Naive thymus-derived CD8-positive, alpha-beta T cell (primary cell): ENCODE measurements around the gene WASF3. TPM values are rescaled to one million over a fixed set of nuclear protein-coding genes. Genes with fewer than 3 reads are reported as not detected.

Experiments used
- ATAC-seq, 2 donors: fragments of 150-1000 bp; cut with Tn5 transposase in 1 of 2; sonication (Bioruptor Pico), chemical (Tn5 transposase) in 1 of 2; 1 replicate in 1 of 2; 2 replicates in 1 of 2; pipeline ENCODE4 v1.10.0; 2021; ENCODE audit warnings: mild to moderate bottlenecking in 2 of 2, moderate library complexity in 2 of 2
- POLR2A ChIA-PET: fragments of 350-600 bp; sonication (Branson Sonifier 250); formaldehyde crosslinking; loops from one replicate; lab custom pipeline; 2021; ENCODE audit warnings: antibody characterized with exemption; lab: Charles Lee
- DNase-seq, 10 donors: peaks; one replicate each; pipeline versions ENCODE4 v3.0.0 to v3.0.0-alpha.2; 2020 to 2022
- H3K27ac Mint-ChIP-seq, 10 donors: one replicate each; pipeline ENCODE4 v1.8.0; 2020 to 2022; ENCODE audit warnings: mild to moderate bottlenecking in 10 of 10, mixed read lengths in 10 of 10, moderate library complexity in 4 of 10, inconsistent platforms in 1 of 10
- H3K27me3 Mint-ChIP-seq, 5 donors: one replicate each; pipeline ENCODE4 v1.8.0; 2021 to 2022; ENCODE audit warnings: mixed read lengths in 5 of 5
- H3K36me3 Mint-ChIP-seq, 3 donors: one replicate each; pipeline ENCODE4 v1.8.0; 2020 to 2022; ENCODE audit warnings: mixed read lengths in 3 of 3, mild to moderate bottlenecking in 2 of 3, inconsistent platforms in 1 of 3
- H3K4me1 Mint-ChIP-seq, 4 donors: one replicate each; pipeline ENCODE4 v1.8.0; 2021 to 2022; ENCODE audit warnings: mixed read lengths in 4 of 4
- H3K4me3 Mint-ChIP-seq, 10 donors: one replicate each; pipeline ENCODE4 v1.8.0; 2020 to 2022; ENCODE audit warnings: mild to moderate bottlenecking in 10 of 10, mixed read lengths in 10 of 10, moderate library complexity in 6 of 10, inconsistent platforms in 1 of 10
- H3K9me3 Mint-ChIP-seq, 9 donors: one replicate each; pipeline ENCODE4 v1.8.0; 2020 to 2022; ENCODE audit warnings: mixed read lengths in 9 of 9, mild to moderate bottlenecking in 3 of 9, inconsistent platforms in 1 of 9, moderate library complexity in 1 of 9
- polyA plus RNA-seq, 3 donors: library from polyadenylated mRNA; unstranded; fragments of 300-500 nt; fragmentation: Illumina TruSeq; gene quantifications; one replicate each; pipeline ENCODE4 v1.2.3, GENCODE V29; 2021
- total RNA-seq, 8 experiments: library from RNA in 2 of 8; stranded (reverse) in 2 of 8; gene quantifications; one replicate each; pipeline ENCODE4 v1.2.3 and lab custom pipeline; 2021 to 2026

The WASF3 gene
- total and polyA plus RNA-seq, 5 experiments from 2014 or later, result 0.16 TPM; not detected in 3

DNA sequence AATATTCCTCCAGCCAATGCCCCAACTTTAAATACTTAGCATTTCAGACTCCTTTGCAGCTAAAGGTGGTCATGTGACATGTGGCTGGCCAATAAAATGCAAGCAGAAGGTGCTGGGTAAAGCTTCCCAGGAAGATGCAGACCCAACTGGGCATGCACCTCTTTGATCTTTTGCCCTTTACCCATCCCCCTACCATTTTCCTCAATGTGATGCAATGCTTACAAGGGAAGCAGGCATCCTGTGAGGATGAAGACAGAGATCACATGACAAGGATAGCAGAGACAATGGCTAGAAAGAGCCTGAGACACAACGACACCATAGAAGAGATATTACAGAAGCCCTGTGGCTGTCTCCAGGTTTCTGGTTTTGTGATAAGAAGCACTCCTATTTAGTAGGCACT is 2.1 kb upstream of the WASF3 start:
- no peak overlapping the region for H3K4me3 Mint-ChIP-seq

DNA sequence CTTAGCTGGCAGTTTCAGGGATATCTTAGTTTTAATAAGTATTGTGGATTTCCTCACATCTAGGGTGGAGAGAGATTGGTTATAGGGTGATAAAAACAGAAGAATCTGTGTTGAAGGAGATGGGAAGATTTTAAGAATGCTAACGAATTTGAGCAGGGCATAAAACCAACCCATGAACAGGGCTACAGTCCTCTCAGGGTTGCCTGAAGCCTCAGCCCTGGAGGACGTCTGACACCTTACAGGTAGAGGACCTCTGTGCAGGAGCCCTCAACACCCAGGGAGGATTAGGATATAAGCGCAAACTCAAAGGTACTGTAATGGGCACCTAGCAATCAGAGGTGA is 461 bp upstream of the WASF3 start:
- peaks cover 0 to 6% (median 0%) of the 10 kb centered on the region in 9 donors for H3K9me3 Mint-ChIP-seq
- peak; percentile 54 to 58 for ATAC-seq
- peaks cover 2 to 14% (median 11%) of the 10 kb centered on the region in 4 donors for H3K4me1 Mint-ChIP-seq
- DNase-seq, result no peak
- peaks cover 0 to 4% (median 0%) of the 10 kb centered on the region in 3 donors for H3K36me3 Mint-ChIP-seq
- peaks cover 24 to 46% (median 45%) of the 10 kb centered on the region in 5 donors for H3K27me3 Mint-ChIP-seq
- POLR2A ChIA-PET, result interaction anchor here (0.5 kb wide), 1 partner anchor 880 kb away, joined by 4 read pairs; no protein-coding TSS in a partner anchor
- no peak overlapping the region for H3K27ac Mint-ChIP-seq
- peak overlapping the region; percentile 10 to 75 (median 45) for H3K4me3 Mint-ChIP-seq

More for the DNA sequence above, 2.1 kb upstream of the WASF3 start:
- Mint-ChIP-seq H3K27ac (no peak overlapping the region), H3K4me1 (peaks cover 2 to 14% (median 11%) of the 10 kb centered on the region in 4 donors), H3K27me3 (peaks cover 28 to 61% (median 57%) of the 10 kb centered on the region in 5 donors), H3K36me3 (peaks cover 0 to 4% (median 0%) of the 10 kb centered on the region in 3 donors), H3K9me3 (peaks cover 0 to 6% (median 0%) of the 10 kb centered on the region in 9 donors)
- POLR2A ChIA-PET, result no interaction called here
- ATAC-seq, result no peak
- no peak for DNase-seq

DNA sequence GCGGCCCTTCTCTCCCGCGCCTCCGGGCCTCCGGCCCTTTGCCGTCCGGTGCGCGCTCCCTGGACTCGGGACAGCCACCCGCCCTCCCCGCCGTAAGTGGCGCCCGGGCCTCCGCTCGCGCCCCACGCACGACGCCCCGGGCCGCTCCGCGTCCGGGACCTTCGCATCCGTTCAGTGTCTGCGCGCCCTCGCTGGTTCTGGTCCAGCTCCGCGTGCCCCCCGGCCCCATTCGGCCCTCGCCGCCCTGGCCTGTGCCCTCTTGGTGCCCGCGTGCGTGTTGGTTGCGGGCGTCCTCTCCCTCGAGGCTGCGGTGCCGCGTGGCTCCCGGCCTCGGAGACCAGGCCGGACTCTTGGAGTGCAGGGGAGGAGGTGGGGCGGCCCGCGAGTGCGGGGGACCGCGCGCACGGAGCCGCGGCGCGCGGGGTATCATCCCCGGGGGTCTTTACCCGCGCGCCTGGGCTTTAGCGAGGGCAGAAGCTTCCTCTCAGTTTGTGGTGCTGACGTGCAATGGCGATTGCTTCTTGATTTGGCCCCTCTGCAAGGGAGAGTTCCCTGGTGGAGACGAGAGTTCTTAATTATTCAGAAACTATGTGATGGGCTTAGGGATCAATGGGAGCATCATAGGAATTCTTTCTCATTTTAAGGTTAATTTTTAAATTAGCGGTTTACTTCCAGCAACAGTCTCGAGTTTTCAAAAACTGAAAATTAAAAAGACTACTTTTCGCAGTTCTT is 757 bp downstream of the WASF3 start:
- POLR2A ChIA-PET, result no interaction called here

DNA sequence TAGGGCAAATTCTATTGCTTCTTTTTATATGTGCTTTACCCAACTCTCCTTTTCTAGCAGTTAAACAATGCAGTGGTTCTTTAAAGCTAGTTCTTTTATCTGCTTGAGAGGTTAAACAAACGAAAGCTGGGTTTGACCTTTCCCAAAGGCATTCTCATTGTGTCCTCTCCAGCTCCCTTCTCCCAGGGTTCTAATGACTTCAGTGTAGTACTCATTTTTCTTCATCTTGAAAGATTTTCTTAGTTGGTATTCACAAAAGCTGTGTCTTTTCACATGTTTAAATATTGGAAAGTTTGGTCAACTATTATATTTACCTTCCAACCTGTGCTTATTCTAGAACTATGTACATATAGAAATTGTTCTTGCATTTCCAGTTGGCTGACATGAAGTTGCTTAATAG is 1.5 kb downstream of the WASF3 start:
- Mint-ChIP-seq H3K4me1 (peaks cover 2 to 14% (median 11%) of the 10 kb centered on the region in 4 donors), H3K27ac (no peak overlapping the region), H3K9me3 (peaks cover 0 to 9% (median 0%) of the 10 kb centered on the region in 9 donors), H3K27me3 (peaks cover 27 to 45% (median 33%) of the 10 kb centered on the region in 5 donors), H3K4me3 (peak overlapping the region in 9 of 10 donors; percentile 1 to 84 (median 70)), H3K36me3 (peaks cover 0 to 4% (median 0%) of the 10 kb centered on the region in 3 donors)
- ATAC-seq (no peak), DNase-seq (no peak)
- POLR2A ChIA-PET, result no interaction called here

More for the DNA sequence above, 757 bp downstream of the WASF3 start:
- H3K4me3 Mint-ChIP-seq, result peak overlapping the region; percentile 41 to 84 (median 70)
- peaks cover 28 to 44% (median 41%) of the 10 kb centered on the region in 5 donors for H3K27me3 Mint-ChIP-seq
- peaks cover 0 to 9% (median 0%) of the 10 kb centered on the region in 9 donors for H3K9me3 Mint-ChIP-seq
- peaks cover 2 to 14% (median 11%) of the 10 kb centered on the region in 4 donors for H3K4me1 Mint-ChIP-seq
- DNase-seq (no peak), ATAC-seq (peak in 1 of 2 donors; percentile 18)
- H3K27ac Mint-ChIP-seq, result no peak overlapping the region
- peaks cover 0 to 4% (median 0%) of the 10 kb centered on the region in 3 donors for H3K36me3 Mint-ChIP-seq

DNA sequence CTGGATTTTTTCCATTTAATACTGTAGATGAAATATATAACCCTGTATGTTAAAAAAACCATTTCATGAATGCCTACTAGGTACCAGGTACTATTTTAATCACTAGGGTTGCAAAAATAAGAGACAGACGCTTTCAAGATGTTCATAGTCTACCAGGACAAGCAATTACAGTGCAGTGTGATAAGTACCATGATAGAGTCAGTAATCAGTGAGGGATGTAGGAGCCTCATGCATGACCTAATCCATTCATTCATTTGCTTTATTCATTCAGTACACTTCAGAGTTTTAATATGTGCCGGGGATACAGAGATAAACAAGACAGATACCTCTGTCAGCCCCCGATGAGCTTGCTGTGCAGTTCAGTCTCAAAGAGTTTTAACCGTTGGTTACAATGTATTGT is 3.0 kb downstream of the WASF3 start:
- peaks cover 2 to 14% (median 11%) of the 10 kb centered on the region in 4 donors for H3K4me1 Mint-ChIP-seq
- peaks cover 0 to 4% (median 0%) of the 10 kb centered on the region in 3 donors for H3K36me3 Mint-ChIP-seq
- POLR2A ChIA-PET, result no interaction called here
- H3K4me3 Mint-ChIP-seq, result no peak overlapping the region
- H3K27me3 Mint-ChIP-seq, result peaks cover 19 to 44% (median 28%) of the 10 kb centered on the region in 5 donors
- no peak for ATAC-seq
- peaks cover 0 to 6% (median 0%) of the 10 kb centered on the region in 9 donors for H3K9me3 Mint-ChIP-seq
- no peak for DNase-seq
- no peak overlapping the region for H3K27ac Mint-ChIP-seq

DNA sequence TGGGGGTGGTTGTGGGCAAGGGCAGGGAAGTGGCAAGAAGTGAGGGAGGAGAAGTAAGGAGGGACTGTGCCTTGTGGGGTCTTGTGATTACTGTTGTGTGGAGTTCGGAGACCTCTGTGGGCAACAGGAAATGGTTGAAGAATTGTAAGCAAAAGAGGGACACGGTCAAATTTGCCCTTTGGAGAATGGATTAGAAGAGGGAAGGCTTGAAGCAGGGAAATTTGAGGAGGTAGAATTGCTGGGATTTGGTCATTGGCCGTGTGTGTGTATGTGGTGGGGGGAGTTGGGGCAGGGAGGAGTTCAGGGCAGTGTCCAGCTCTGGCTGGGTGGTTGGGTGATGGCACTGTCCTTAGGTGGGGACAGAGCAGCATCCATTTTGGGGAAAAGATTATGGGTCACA is 3.6 kb downstream of the WASF3 start:
- Mint-ChIP-seq H3K27me3 (peaks cover 14 to 44% (median 27%) of the 10 kb centered on the region in 5 donors), H3K4me3 (no peak overlapping the region), H3K27ac (no peak overlapping the region), H3K4me1 (peaks cover 2 to 14% (median 11%) of the 10 kb centered on the region in 4 donors), H3K9me3 (peaks cover 0 to 6% (median 0%) of the 10 kb centered on the region in 9 donors), H3K36me3 (peaks cover 0 to 4% (median 0%) of the 10 kb centered on the region in 3 donors)
- POLR2A ChIA-PET, result interaction anchor here (0.7 kb wide), 1 partner anchor 20 kb away, joined by 3 read pairs; no protein-coding TSS in a partner anchor
- no peak for ATAC-seq
- no peak for DNase-seq

DNA sequence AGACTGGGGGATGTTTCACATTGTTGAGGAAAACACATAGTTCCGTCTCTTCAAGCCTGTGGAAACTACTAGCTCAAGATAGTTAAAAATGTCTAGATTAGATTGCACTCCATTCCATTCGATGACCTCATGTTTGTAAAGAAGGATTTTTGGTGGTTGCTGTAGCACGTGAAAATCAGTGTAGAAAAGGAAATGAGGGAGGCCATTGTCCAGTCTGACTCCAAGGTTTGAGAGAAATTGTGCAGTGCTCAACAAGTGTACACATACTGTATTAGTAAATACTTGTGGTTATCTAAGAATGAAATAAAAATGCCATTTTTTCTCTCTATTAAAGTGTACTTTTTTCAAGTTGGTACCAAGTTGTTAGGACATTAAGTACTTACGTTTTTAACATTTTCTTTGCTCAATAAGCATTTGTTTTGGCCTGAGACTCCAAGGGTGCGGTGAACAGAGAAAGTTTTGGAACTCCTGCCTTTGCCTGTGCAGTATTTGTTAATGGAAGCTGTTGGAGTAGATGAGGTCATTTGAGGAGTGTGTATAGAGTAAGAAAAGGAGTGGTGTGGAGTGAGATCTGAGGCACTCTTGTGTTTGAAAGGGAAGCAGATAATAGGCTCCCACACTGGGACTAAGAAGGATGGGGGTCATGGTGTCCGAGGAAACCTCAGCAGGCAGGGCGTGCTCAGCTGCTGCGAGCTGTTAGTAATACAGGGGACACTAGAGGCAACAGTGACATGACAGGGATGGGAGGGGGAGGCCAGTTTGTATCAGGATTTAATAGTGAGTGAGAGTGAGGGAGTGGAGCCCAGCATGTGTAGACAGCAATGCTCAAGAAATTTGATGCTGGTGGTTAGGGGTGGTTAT is 4.4 kb downstream of the WASF3 start:
- H3K4me1 Mint-ChIP-seq, result peaks cover 2 to 12% (median 11%) of the 10 kb centered on the region in 4 donors
- ATAC-seq, result no peak
- H3K36me3 Mint-ChIP-seq, result peaks cover 0 to 2% (median 0%) of the 10 kb centered on the region in 3 donors
- DNase-seq, result no peak
- H3K27me3 Mint-ChIP-seq, result peaks cover 14 to 44% (median 26%) of the 10 kb centered on the region in 5 donors
- POLR2A ChIA-PET, result interaction anchor here (0.7 kb wide), 1 partner anchor 20 kb away, joined by 3 read pairs; no protein-coding TSS in a partner anchor
- no peak overlapping the region for H3K27ac Mint-ChIP-seq
- peaks cover 0 to 5% (median 0%) of the 10 kb centered on the region in 9 donors for H3K9me3 Mint-ChIP-seq
- H3K4me3 Mint-ChIP-seq, result no peak overlapping the region

DNA sequence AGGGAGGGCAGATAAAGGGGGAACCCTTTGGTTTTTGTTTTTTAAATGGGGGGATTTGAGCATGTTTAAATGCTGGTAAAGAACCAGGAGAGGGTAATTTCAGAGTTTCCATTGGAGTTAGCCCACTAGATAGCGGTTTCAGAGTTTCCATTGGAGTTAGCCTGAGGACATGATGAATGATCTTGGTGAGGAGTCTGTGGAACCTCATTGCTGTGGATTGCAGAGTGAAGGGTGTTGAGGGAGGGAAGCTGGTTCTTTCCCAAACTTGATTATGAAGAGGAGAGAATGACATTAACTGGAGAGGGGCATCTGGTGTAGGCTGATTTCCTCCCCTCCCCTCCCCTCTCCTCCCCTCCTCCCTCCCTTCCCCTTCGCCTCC is 5.0 kb downstream of the WASF3 start:
- no peak for DNase-seq
- peaks cover 0 to 4% (median 0%) of the 10 kb centered on the region in 9 donors for H3K9me3 Mint-ChIP-seq
- H3K27ac Mint-ChIP-seq, result no peak overlapping the region
- peaks cover 16 to 46% (median 24%) of the 10 kb centered on the region in 5 donors for H3K27me3 Mint-ChIP-seq
- H3K4me1 Mint-ChIP-seq, result peaks cover 2 to 10% (median 9%) of the 10 kb centered on the region in 4 donors
- no peak overlapping the region for H3K4me3 Mint-ChIP-seq
- POLR2A ChIA-PET, result no interaction called here
- H3K36me3 Mint-ChIP-seq, result no peaks in the 10 kb centered on the region
- ATAC-seq, result no peak

DNA sequence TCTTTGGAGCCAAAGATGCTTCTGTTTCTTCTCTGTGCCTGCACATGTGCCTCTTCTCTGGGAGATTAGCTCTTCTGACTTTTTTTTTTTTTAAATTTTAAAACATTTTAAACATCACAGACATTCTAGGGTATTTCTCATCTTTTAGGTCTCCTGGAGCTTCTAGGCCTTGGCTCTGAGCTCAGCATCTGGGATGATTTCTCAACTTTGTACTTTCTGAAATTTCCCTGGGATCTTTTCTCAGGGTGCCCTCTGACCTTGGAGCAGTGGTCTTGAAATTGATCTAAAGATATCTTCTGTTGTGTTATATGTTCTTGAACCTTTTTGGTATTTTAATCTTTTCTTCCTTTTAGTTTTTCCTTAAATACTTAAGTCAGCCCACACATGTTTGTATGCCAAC is 6.2 kb downstream of the WASF3 start:
- no peaks in the 10 kb centered on the region for H3K36me3 Mint-ChIP-seq
- H3K4me1 Mint-ChIP-seq, result peaks cover 2 to 6% (median 5%) of the 10 kb centered on the region in 4 donors
- ATAC-seq (no peak), DNase-seq (no peak)
- POLR2A ChIA-PET, result interaction anchor here (0.7 kb wide), 1 partner anchor 378 kb away, joined by 4 read pairs; no protein-coding TSS in a partner anchor
- H3K27me3 Mint-ChIP-seq, result peaks cover 21 to 49% (median 28%) of the 10 kb centered on the region in 5 donors
- no peak overlapping the region for H3K27ac Mint-ChIP-seq
- H3K4me3 Mint-ChIP-seq, result no peak overlapping the region
- H3K9me3 Mint-ChIP-seq, result peaks cover 0 to 4% (median 0%) of the 10 kb centered on the region in 9 donors

DNA sequence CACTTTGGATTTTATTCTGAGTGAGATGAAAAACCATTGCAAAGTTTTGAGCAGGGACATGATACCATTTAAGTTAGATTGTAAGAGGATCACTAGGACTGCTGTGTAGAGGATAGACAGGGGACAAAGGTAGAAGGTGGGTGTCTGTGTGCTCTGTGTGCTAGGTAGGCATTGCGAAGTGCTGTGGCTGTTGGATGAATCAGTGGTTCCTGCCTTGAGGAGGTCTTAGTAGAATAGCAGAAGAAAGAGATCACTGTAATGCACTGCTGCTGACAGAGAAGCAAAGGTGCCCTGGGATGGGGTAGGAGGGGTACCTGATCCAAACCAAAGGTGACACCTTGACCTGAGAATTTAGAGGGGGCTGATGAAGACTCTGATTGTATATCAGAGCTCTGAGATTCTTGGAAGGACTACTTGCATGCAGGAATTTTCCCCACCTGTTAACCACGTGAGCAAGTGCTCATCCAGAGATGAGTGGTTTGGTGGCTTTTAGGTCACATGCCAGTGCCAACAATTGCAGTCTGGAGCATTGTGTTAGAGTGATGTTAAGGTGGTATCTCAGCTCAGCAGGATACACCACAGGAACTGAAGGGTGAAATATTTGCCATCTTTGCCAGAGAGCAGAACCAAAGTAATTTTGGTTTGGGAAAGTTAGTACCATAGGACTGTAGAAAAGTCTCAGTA is 10.8 kb downstream of the WASF3 start:
- Mint-ChIP-seq H3K4me3 (no peak overlapping the region), H3K27me3 (peaks cover 14 to 40% (median 19%) of the 10 kb centered on the region in 5 donors), H3K27ac (peak overlapping the region in 1 of 10 donors; percentile 20), H3K36me3 (no peaks in the 10 kb centered on the region), H3K4me1 (no peaks in the 10 kb centered on the region), H3K9me3 (peaks cover 0 to 1% (median 0%) of the 10 kb centered on the region in 9 donors)
- ATAC-seq (no peak), DNase-seq (no peak)
- POLR2A ChIA-PET, result no interaction called here

DNA sequence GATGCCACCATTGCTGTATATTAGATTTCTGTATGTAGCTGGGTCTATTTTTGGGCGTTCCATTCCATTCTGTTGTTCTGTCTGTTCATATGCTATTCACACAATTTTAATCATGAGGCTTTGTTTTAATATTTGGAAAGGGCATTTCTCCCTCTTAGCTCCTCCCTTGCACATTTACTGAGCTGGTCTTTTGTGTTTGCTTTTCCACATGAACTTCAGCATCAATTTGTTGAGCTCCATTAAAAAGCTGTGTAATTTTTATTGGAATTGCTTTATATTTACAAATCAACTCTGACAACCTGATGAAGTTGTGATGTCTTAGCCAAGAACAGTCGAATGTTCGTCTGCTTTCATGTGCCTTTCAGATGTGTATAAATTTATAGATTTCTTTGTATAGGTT is 14.0 kb downstream of the WASF3 start:
- Mint-ChIP-seq H3K27me3 (peaks cover 13 to 45% (median 21%) of the 10 kb centered on the region in 5 donors), H3K4me1 (no peaks in the 10 kb centered on the region), H3K36me3 (no peaks in the 10 kb centered on the region), H3K4me3 (no peak overlapping the region), H3K9me3 (peaks cover 0 to 6% (median 0%) of the 10 kb centered on the region in 9 donors), H3K27ac (no peak overlapping the region)
- POLR2A ChIA-PET, result no interaction called here
- DNase-seq (no peak), ATAC-seq (no peak)

DNA sequence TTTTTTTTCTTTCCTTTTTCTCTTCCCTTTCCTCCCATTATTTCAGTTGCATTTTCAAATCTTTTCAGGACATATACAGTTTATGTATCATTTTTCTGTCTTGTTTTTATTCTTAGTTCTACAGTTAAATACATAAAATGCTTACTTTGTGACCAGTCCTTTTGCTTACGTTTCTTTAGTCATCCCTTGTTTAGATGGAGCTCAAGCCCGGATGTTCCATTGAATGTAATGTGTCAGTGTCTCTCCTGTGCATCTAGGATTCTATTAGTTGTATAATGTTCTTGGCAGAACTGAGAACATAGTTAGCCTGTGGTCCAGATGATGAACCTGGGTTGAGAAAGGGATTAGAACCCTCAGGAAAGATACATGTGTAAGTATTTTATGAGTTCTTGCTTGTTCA is 17.8 kb downstream of the WASF3 start:
- no peak overlapping the region for H3K27ac Mint-ChIP-seq
- no peaks in the 10 kb centered on the region for H3K4me1 Mint-ChIP-seq
- H3K36me3 Mint-ChIP-seq, result peaks cover 0 to 9% (median 4%) of the 10 kb centered on the region in 3 donors
- ATAC-seq (no peak), DNase-seq (no peak)
- peaks cover 0 to 20% (median 5%) of the 10 kb centered on the region in 9 donors for H3K9me3 Mint-ChIP-seq
- H3K4me3 Mint-ChIP-seq, result no peak overlapping the region
- H3K27me3 Mint-ChIP-seq, result peaks cover 8 to 14% (median 11%) of the 10 kb centered on the region in 5 donors
- POLR2A ChIA-PET, result no interaction called here
